Vagina (tissue), 2 donors: Measurements from ENCODE around the gene ACSS1.

ENCODE experiments used
- CTCF ChIP-seq, 3 experiments: fragments of 450-650 bp in 2 of 3; fragments of 200-600 bp in 1 of 3; sonication (generic) in 1 of 3; IDR thresholded peaks; one replicate each; pipeline ENCODE4 v1.5.1; 2017 to 2019; ENCODE audit warnings: antibody characterized with exemption in 3 of 3, mild to moderate bottlenecking in 2 of 3, moderate library complexity in 2 of 3
- POLR2AphosphoS5 ChIP-seq, 2 donors: sonication (generic); formaldehyde crosslinking; IDR thresholded peaks; one replicate each; pipeline ENCODE4 v1.9.0; 2017; ENCODE audit warnings: antibody characterized with exemption in 2 of 2, mild to moderate bottlenecking in 2 of 2, low read depth in 1 of 2; ENCODE audit not compliant: insufficient read depth in 1 of 2

DNA sequence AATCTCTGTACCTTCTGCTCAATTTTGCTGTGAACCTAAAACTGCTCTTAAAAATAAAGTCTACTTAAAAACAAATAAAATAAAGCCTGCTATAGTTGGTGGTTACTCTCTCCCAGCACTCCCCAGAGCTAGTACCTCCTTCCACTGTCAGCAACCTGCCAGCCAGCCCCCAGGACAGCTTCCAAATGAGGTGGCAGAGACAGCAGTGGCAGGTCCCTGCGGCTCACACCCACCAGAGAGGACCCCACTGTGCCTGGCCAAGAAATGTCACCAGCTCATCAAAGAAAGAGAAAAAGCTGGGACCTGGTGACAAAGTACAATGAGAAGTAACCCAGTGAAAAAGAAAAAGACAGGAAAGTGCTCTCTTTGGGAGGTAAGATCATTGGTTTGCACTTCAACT is 80.6 kb downstream of the ACSS1 start:
- TF ChIP-seq CTCF (IDR thresholded peaks at IDR 0.05) (no peak), POLR2AphosphoS5 (IDR thresholded peaks at IDR 0.05; ENCODE audit: insufficient read depth in 1 of 2, low read depth in 1 of 2) (no peak)
